Thoracic aorta (tissue), 2 donors: ENCODE measurements around the gene CPNE7. TPM values are rescaled to one million over a fixed set of nuclear protein-coding genes. Genes with fewer than 3 reads are reported as not detected.

Source experiments
- ATAC-seq: fragments of 150-250 bp; one replicate; pipeline ENCODE4 v1.8.0; 2017; ENCODE audit warnings: low read depth; ENCODE audit not compliant: insufficient number of reproducible peaks, low FRiP score
- DNase-seq: peaks from one replicate; pipeline ENCODE4 v3.0.0-alpha.2; 2020; ENCODE audit warnings: low spot score
- H3K27ac ChIP-seq, 2 donors: fragments of 200-600 bp; sonication (generic); 1 replicate in 1 of 2; 2 replicates in 1 of 2; pipeline ENCODE4 v1.5.1; 2016; ENCODE audit warnings: mild to moderate bottlenecking in 2 of 2, moderate library complexity in 2 of 2
- H3K27me3 ChIP-seq: fragments of 200-600 bp; sonication (generic); replicated peaks from 2 replicates; pipeline ENCODE4 v1.6.0; 2016; ENCODE audit warnings: mild to moderate bottlenecking; ENCODE audit not compliant: insufficient read depth
- H3K36me3 ChIP-seq: fragments of 200-600 bp; sonication (generic); one replicate; pipeline ENCODE4 v1.5.1; 2016
- H3K4me1 ChIP-seq, 2 donors: fragments of 200-600 bp; sonication (generic); 1 replicate in 1 of 2; 2 replicates in 1 of 2; pipeline versions ENCODE4 v1.5.1 to v1.6.0; 2016; ENCODE audit warnings: low read depth in 2 of 2, mild to moderate bottlenecking in 1 of 2; ENCODE audit not compliant: control insufficient read depth in 1 of 2
- H3K4me3 ChIP-seq: fragments of 200-600 bp; sonication (generic); 2 replicates; pipeline ENCODE4 v1.5.1; 2016; ENCODE audit warnings: mild to moderate bottlenecking
- H3K9me3 ChIP-seq: fragments of 200-600 bp; sonication (generic); 2 replicates; pipeline ENCODE4 v1.5.1; 2016
- total RNA-seq, 2 donors: library from RNA; depleted of rRNA; stranded (reverse); fragments of >200 nt; gene quantifications; one replicate each; pipeline versions ENCODE4 v1.1.0 to v1.2.3, GENCODE V29; 2016
- TF ChIP-seq, protein P1 (sequence below): fragments of 200-600 bp; sonication (generic); IDR thresholded peaks from one replicate; pipeline ENCODE4 v1.5.1; 2019; ENCODE audit warnings: antibody characterized with exemption

CPNE7 gene
- total RNA-seq, 2 donors from 2014 or later, result not detected

DNA sequence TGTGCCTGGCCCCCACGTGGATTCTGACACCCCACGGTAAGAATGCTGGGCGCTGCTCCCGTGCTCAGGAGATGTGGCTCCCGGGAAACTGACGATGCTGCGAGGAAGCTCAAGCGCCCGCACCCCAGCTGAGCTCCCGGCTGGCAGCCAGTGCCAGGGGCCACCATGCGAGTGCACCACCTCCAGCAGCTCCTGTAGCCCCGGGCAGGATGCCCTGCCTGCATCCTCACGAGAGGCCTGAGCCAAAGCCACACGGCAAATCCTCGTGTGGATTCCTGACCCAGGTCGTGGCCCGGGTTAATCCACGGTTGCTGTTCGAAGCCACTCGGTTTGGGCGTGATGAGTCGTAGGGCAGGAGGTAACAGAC, 26.3 kb downstream of the CPNE7 start:
- H3K27me3 ChIP-seq, result no peaks in the 10 kb centered on the region
- peaks cover 4 to 13% of the 10 kb centered on the region in 2 donors for H3K4me1 ChIP-seq
- DNase-seq, result no peak
- no peak overlapping the region for H3K4me3 ChIP-seq
- no peaks in the 10 kb centered on the region for H3K36me3 ChIP-seq
- no peak for ATAC-seq
- H3K9me3 ChIP-seq, result no peaks in the 10 kb centered on the region
- TF ChIP-seq, protein P1, sequence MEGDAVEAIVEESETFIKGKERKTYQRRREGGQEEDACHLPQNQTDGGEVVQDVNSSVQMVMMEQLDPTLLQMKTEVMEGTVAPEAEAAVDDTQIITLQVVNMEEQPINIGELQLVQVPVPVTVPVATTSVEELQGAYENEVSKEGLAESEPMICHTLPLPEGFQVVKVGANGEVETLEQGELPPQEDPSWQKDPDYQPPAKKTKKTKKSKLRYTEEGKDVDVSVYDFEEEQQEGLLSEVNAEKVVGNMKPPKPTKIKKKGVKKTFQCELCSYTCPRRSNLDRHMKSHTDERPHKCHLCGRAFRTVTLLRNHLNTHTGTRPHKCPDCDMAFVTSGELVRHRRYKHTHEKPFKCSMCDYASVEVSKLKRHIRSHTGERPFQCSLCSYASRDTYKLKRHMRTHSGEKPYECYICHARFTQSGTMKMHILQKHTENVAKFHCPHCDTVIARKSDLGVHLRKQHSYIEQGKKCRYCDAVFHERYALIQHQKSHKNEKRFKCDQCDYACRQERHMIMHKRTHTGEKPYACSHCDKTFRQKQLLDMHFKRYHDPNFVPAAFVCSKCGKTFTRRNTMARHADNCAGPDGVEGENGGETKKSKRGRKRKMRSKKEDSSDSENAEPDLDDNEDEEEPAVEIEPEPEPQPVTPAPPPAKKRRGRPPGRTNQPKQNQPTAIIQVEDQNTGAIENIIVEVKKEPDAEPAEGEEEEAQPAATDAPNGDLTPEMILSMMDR, result no peak
- H3K27ac ChIP-seq, result no peak overlapping the region

DNA sequence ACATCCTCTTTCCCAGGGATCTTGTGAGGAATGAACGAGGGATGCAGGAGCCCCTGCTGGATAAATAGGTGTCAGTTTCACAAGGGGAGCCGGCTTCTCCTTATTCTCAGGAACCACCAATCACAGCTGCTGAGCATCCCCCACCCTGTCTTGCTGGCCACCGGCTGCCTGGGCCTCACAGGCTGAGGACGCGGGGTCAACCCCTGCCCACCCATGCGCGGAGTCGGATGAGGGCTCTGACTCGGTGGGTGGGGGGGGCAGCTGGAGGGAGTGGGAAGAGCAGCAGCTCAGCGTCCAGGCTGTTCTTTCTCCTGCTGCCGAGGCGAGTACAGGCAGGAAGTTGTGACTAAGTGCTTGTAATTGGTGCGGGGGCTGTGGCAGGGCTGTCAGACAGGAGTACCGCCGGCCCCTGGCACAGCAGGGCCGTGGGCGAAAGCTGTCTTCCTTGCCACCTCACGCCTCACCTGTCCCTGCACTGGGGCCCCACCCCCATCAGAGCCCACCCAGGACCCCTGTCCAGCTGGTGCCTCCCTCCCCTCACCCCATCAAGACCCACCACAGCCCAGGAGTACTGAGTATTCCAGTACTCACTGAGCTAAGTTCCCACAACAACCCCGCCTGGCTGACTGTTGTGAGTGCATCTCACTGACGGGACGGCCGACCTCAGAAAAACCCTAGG, 26.9 kb downstream of the CPNE7 start:
- H3K4me1 ChIP-seq, result peaks cover 4 to 13% of the 10 kb centered on the region in 2 donors
- DNase-seq (peak; percentile 27), ATAC-seq (no peak)
- TF ChIP-seq, protein P1, result no peak
- no peaks in the 10 kb centered on the region for H3K27me3 ChIP-seq
- no peaks in the 10 kb centered on the region for H3K9me3 ChIP-seq
- no peak overlapping the region for H3K27ac ChIP-seq
- H3K36me3 ChIP-seq, result no peaks in the 10 kb centered on the region
- H3K4me3 ChIP-seq, result peak overlapping the region; percentile 16

DNA sequence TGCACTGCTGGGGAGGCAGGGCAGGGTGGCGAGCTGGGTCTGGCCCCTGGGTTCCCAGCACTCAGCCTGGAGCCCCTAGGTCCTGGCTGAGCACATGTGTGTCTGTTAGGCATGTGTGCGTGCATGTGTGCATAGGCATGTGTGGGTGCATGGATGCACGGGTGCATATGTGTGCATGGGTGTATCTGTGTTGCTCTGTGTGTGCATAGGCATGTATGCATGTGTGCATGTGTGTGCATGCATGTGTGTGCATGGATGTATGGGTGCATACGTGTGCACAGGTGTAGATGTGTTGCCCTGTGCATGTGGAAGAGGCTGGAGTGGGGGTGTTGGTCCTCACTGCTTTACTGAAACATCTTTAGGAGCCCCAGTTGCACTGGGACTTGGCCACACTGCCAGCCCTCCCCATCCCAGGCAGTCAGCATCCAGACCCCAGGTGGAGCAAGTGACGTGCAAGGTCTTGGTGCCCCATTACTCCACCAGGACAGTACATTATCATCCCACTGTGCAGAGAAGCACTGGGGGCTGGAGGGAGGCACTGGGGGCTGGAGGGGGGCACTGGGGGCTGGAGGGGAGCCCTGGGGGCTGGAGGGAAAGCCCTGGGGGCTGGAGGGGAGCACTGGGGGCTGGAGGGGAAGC, 27.5 kb downstream of the CPNE7 start:
- ATAC-seq (no peak), DNase-seq (no peak)
- TF ChIP-seq, protein P1, result no peak
- H3K9me3 ChIP-seq, result no peaks in the 10 kb centered on the region
- H3K27me3 ChIP-seq, result no peaks in the 10 kb centered on the region
- peaks cover 4 to 13% of the 10 kb centered on the region in 2 donors for H3K4me1 ChIP-seq
- no peaks in the 10 kb centered on the region for H3K36me3 ChIP-seq
- no peak overlapping the region for H3K27ac ChIP-seq
- no peak overlapping the region for H3K4me3 ChIP-seq

DNA sequence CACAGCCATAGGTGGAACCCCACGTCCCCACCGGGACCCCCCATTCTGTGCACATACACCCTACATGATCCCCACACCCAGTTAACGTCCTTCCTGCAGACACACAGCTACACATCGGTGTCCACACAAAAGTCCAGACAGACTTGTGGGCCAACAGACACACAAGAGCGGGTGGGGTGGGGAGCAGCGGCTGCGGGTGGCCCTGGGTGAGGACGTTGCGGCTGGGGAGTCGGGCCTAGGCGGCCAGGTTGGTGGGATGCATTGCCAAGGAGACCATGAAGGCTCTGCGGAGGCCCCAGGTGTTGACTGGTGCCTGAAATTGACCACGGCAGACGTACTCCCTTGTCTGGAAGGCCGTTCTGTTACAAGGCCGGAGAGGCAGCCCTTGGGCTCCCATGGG, 29.2 kb downstream of the CPNE7 start:
- Histone ChIP-seq H3K27ac (no peak overlapping the region), H3K9me3 (no peaks in the 10 kb centered on the region), H3K4me1 (peaks cover 4 to 13% of the 10 kb centered on the region in 2 donors), H3K4me3 (no peak overlapping the region), H3K36me3 (no peaks in the 10 kb centered on the region), H3K27me3 (no peaks in the 10 kb centered on the region)
- ATAC-seq (no peak), DNase-seq (no peak)
- TF ChIP-seq, protein P1, result no peak

DNA sequence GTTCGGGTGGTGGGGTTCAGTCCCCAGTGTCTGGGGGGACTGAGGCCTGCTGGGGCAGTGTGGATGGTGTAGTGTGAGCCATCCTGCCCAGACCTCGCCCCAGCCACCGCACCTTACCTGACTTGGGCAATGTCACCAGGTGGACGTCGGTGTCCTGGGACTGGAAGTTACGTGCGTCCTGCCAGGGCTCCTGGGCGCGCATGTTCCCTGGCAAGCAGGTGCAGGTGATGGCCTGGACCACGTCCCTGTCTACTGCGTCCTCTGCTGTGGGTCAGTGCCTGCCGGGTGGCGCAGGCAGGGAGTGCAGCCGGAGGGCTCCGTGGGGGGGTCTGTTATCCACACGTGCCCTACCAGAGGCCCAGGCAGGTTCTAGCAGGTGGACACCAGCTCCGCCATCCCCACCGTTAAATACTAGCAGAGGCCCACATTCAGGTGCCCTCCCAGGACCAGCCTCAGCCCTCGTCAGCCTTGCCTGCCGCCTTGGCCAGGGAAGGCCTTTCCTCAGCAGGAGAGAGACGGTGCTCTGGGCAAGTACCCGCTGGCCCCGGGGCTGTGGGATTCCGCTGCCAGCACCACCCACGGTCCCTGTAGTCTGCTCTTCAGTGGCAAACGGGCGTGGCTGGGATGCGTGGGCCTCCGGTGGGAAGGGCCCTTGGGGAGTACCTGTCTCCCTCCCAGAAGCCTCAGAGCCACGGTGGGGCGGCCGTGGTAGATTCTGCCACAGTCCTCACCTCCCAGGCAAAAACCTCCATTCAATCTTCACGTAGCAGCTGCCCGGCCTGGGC, 29.8 kb downstream of the CPNE7 start:
- H3K4me1 ChIP-seq, result peaks cover 4 to 13% of the 10 kb centered on the region in 2 donors
- H3K4me3 ChIP-seq, result no peak overlapping the region
- no peak for ATAC-seq
- TF ChIP-seq, protein P1, result no peak
- no peaks in the 10 kb centered on the region for H3K27me3 ChIP-seq
- H3K27ac ChIP-seq, result no peak overlapping the region
- DNase-seq, result no peak
- H3K36me3 ChIP-seq, result no peaks in the 10 kb centered on the region
- no peaks in the 10 kb centered on the region for H3K9me3 ChIP-seq
